Stimulated activated CD4-positive, alpha-beta T cell treated with anti-CD3 and anti-CD28 coated beads, Interleukin-12 subunit alpha, Interleukin-12 subunit beta, amount 100 ng/mL, for 4 hours (primary cell): ENCODE results near the gene IL36RN.

Source experiments
- DNase-seq: peaks from one replicate; pipeline ENCODE4 v3.0.0-alpha.2; 2020

Gene IL36RN

GRCh38 chr2:113058998-113059960 lies at the start of gene IL36RN:
Gene IL36RN (plus strand): TSS chr2:113059198. CDS start chr2:113059439, 241 bp downstream.
- no peak for DNase-seq

DNA sequence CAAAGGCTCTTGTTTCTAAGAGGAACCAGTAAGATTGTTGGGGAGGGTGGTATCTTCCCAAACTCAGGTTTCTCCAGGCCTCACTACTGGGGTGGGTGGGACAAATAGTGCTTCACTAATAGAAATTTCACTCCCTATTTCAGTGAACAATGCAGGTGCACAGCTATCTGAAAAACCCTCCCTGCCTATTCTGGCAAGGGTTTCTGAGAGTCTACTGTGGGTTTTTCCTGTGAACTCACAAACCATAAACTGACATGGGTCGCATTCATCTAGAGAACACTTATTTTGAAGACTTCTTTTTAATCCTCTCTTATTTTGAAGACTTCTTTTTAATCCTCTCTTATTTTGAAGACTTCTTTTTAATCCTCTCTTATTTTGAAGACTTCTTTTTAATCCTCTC lies 49.4 kb upstream of the IL36RN start:
- no peak for DNase-seq

- DNase-seq, result no peak
Observed at GRCh38 chr2:113010088-113010487, 48.9 kb upstream of the IL36RN start.

- DNase-seq, result no peak
Observed at GRCh38 chr2:113011108-113011507, 47.9 kb upstream of the IL36RN start.

DNA sequence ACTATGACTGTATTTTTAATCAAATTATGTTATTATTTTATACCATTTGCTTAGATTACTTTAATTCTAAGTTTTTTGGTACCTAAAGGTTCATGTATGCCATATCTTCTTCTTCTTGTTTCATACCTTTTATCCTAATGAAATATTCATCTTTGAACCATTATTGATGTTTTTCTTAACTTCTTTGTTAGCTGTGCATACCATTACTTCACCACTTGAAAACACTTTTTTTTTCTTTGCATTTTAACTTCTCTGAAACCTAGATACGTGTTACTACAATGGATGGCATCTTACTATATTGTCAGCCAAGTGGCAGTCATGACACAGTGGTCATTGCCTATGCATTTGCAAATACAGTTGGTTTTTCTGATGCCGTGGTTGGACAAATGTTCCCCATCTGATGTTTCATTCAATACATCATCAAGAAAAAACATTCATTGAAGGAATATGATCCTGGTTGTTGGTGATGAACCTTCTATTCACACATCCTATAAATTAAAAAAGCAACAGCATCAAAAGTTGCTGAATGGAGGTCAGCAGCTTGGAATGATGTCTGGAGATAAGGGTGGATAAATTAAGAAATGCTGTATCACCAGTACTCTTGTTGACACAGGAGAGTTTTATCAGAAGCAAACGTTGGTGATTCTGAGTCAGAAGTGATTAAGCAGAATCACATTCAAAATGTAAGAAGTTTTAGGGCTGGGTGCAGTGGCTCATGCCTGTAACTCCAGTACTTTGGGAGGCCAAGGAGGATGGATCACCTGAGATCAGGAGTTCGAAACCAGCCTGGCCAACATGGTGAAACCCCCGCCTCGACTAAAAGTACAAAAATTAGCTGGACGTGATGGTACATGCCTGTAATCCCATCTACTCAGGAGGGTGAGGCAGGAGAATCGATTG lies 46.3 kb upstream of the IL36RN start:
- DNase-seq, result no peak

- DNase-seq, result no peak
Observed at GRCh38 chr2:113013336-113013661, 45.7 kb upstream of the IL36RN start.

- DNase-seq, result no peak
Observed at GRCh38 chr2:113014067-113014466, 44.9 kb upstream of the IL36RN start.

DNA sequence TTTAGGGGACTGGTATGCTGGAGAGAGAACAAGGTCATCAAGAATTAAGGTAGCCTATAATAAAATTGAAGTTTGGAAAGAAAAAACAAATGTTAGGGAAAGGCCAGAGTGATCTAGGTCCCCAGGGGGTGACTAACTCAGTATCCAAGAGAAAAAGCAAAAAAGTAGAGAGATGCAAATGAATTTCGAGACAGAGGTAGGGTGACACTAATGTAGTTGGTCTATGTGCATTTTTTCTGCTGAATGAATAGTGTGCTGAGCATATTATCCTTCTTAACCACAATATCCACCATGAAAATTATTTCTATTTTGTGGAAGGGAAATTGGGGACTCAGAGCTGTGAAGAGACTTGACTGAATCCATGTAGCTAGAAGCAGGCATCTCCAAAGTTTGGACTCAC lies 44.0 kb upstream of the IL36RN start:
- DNase-seq, result no peak

GRCh38 chr2:113015655-113016054 lies 43.3 kb upstream of the IL36RN start:
- no peak for DNase-seq

DNA sequence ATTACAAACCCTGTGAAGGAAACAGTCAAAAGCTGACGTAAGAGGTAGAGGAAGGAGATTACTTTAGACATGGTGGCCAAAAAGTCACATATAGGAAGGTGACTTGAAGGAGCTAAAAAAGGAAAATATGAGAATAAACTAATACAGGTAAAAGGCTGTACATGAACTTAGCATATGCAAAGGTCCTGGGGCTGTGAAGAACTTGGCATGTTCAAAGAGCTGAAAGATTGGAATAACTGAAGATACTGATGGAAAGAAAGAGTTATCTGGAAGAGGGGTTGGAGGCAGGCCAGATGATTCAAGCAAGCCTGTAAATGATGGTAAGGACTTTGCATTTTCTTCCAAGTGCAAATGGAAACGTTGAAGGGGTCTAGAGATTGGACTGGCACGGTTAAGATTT lies 40.5 kb upstream of the IL36RN start:
- no peak for DNase-seq

- DNase-seq, result no peak
Observed at GRCh38 chr2:113021312-113021711, 37.7 kb upstream of the IL36RN start.

DNA sequence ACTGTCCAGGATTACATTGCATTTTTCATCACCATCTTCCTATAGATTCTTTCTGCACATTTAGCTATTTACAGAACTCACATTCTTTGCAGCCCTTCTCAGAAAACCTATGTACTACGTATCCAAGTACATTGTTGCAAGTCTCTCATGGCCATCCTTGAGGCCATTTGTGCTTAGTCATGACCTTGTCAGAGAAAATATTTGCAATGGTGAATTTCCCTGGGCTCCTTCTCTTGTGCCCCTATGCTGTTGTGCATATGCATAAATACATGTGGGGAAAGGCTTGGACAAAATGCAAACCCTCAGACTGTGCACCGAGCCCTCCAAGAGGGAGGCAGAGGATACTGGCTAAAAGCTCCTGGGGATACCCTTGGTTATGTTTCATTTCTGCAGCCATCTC lies 34.2 kb upstream of the IL36RN start:
- DNase-seq, result no peak

DNA sequence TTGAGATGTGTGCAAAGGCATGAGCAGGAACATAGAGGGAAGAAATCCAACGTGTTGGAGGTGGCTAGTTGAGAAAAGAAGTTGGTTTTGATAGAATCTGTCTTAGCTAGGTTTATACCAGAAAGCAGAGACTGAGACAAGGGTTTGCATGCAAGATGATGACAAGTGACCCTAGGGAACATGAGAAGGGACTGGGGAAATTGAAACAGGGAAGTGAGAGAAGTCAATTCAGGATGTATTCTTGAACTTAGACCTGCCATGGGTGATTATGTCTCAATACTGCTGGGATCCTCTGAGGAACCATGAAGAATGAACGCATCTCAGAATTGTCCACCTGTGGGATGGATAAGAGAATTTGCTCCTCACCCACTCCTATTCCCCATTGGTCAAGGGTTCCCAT lies 33.3 kb upstream of the IL36RN start:
- no peak for DNase-seq

DNA sequence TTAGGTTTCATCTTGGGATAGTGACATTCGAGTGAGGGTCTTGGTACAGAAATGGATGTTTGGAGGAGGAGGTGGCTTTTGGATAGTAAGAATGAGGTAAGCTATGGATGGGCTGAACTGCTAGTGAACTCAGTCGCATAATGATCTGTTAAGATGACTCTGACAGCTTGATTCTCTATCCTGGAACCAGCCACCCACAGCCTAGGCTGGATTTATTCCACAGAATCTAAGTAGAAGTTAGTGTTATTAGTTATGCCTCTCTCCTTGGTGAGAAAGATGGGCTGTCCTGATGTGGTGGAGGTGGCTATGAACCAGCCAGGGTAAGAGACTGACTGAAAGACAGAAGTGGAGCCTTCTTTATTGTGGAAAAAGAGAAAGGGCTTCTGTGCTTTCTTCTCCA lies 31.3 kb upstream of the IL36RN start:
- DNase-seq, result no peak

- no peak for DNase-seq
Observed at GRCh38 chr2:113028112-113028511, 30.9 kb upstream of the IL36RN start.

DNA sequence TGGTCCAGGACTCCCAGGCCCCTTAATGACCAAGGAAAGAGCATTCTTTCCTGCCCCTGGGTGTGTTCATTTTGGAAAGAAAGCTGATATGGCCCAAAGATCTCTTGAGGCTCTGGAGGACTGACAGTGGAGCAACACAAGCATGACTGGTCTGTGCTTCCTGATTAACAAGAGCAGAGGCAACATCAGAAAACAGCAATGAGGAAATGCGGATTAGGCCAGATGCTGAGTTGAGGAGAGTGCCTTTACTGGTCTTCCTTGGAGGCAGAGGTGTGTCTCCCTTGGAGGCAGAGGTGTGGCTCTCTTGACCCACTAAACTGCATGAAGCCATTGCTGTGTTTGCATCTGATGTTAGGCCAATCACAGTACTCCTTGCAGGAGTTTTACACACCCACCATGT lies 26.3 kb upstream of the IL36RN start:
- DNase-seq, result no peak

GRCh38 chr2:113034016-113034415 lies 25.0 kb upstream of the IL36RN start:
- no peak for DNase-seq

GRCh38 chr2:113036763-113037162 lies 22.2 kb upstream of the IL36RN start:
- DNase-seq, result no peak

- no peak for DNase-seq
Observed at GRCh38 chr2:113038291-113038690, 20.7 kb upstream of the IL36RN start.

DNA sequence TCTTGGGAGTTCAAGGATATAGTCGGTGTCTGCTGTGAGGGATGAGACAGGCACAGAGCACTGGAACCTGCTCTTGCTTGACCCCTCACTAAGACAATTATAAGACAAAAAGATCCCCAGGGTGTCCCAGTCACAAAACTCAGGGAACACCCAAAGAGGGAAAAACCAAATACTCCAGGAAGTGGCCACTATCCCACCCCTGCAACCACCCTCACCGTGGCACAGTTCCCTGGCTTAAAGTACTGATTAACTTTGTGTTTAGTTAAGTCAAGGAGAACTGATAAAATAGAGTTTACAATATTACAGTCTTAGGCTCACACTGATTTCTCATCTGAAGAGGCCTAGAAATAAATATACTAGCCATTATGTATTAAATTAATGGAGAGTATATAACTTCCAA lies 19.8 kb upstream of the IL36RN start:
- DNase-seq, result no peak

DNA sequence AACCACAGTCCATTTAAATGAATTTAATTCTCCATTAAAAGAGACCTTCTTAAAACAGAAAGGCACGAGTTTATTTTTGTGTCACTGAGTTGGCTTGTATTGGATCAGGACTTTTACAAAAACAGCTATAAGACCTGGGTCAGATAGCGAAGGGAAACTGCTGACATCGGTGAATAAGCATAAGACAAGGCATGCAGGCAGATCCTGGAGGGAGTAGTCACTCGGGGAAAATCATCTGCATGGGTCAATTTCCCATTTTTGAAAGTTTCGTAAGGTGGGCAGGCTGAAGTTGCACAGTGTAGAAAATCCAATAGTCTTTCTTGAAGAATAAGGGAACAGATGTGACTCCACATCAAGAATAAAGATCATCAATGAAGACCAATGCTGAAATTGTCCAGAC lies 19.3 kb upstream of the IL36RN start:
- DNase-seq, result no peak

DNA sequence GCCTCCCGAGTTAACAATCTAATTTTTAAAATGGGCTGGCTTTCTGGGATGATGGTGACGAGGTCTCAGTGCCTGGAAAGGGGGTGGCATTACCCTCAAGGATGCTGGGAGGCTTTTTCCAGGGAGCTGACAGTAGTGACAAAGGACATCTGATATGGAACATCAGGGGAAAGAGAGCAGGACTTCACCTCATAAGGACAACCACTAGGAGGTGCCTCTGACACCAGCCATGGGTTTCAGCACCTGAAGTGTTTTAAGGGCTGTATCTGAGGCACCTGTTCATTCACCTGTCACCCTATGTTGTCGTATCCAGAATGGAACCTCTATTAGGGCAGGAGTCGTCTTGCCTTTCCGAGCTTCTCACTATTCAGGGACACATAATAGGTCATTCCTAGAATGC lies 17.1 kb upstream of the IL36RN start:
- DNase-seq, result no peak

GRCh38 chr2:113046465-113046864 lies 12.5 kb upstream of the IL36RN start:
- no peak for DNase-seq
